ENCODE results near the gene MPP1. TPM values are rescaled to one million over a fixed set of nuclear protein-coding genes. Genes with fewer than 3 reads are reported as not detected.
A peak's percentile ranks its signal among the peaks of the same experiment; 100 is the strongest.
"Not testable (repeated sequence)": the region's sequence is repeated elsewhere in the genome, so short reads cannot be mapped to it uniquely, and the experiment has no call there.

MPP1 gene
- 10 to 100 TPM; 14.6 to 36.4 (median 20.3) TPM for polyA plus RNA-seq (ENCODE audit: insufficient read length in 10 of 10)
- long read RNA-seq, donor 1, partial matches to known transcripts = 0 of 1 reads
- long read RNA-seq, donor 1, other reads (novel, unspliced or antisense) = 0 of 1 reads
- long read RNA-seq, donor 2, partial matches to known transcripts = 0 of 3 reads
- long read RNA-seq, donor 2, other reads (novel, unspliced or antisense) = 0 of 3 reads
- long read RNA-seq, donor 3 = 0 reads
- long read RNA-seq, donor 4, partial matches to known transcripts = 0 of 3 reads
- long read RNA-seq, donor 4, other reads (novel, unspliced or antisense) = 0 of 3 reads
- long read RNA-seq, donor 5, partial matches to known transcripts = 0 of 3 reads
- long read RNA-seq, donor 5, other reads (novel, unspliced or antisense) = 0 of 3 reads
- long read RNA-seq, donor 6, transcript MPP1-202 (12 exons, 2,042 nt) = major isoform, 5 of 11 reads
- long read RNA-seq, donor 6, partial matches to known transcripts = 5 of 11 reads
- long read RNA-seq, donor 6, other reads (novel, unspliced or antisense) = 0 of 11 reads
- long read RNA-seq, donor 7, partial matches to known transcripts = 0 of 5 reads
- long read RNA-seq, donor 7, other reads (novel, unspliced or antisense) = 0 of 5 reads
- long read RNA-seq, donor 8, partial matches to known transcripts = 0 of 5 reads
- long read RNA-seq, donor 8, other reads (novel, unspliced or antisense) = 0 of 5 reads
- long read RNA-seq, donor 9, partial matches to known transcripts = 0 of 2 reads
- long read RNA-seq, donor 9, other reads (novel, unspliced or antisense) = 0 of 2 reads

GRCh38 chrX:154804957-154805695, at the start of gene MPP1:
TSS of gene MPP1 (minus strand) at chrX:154805485. CDS start at chrX:154805373, 112 bp downstream.
- peak; percentile 45 to 91 (median 81) for DNase-seq

GRCh38 chrX:154850957-154851611, 45.8 kb upstream of the MPP1 start:
- no peak for DNase-seq

- peak in 2 of 3 donors; percentile 24 to 38 for DNase-seq
These were observed 35.6 kb upstream of the MPP1 start for GRCh38 chrX:154840856-154841255.

GRCh38 chrX:154836163-154836562, 30.9 kb upstream of the MPP1 start:
- no peak for DNase-seq

- DNase-seq = no peak
These were observed 29.3 kb upstream of the MPP1 start, which contains the start of gene SMIM9 for GRCh38 chrX:154834562-154834961. TSS of gene SMIM9 (minus strand) at chrX:154834662. CDS start at chrX:154830856, 3,806 bp downstream.

- no peak for DNase-seq
These were observed 28.5 kb upstream of the MPP1 start for GRCh38 chrX:154833746-154834274.

- DNase-seq = no peak
These were observed 24.7 kb upstream of the MPP1 start for GRCh38 chrX:154829926-154830442.

- no peak for DNase-seq
These were observed 23.8 kb upstream of the MPP1 start for GRCh38 chrX:154829134-154829533.

GRCh38 chrX:154828016-154828408, 22.7 kb upstream of the MPP1 start:
- DNase-seq = no peak

- peak in 1 of 3 donors; percentile 6 for DNase-seq
These were observed 22.1 kb upstream of the MPP1 start for GRCh38 chrX:154827194-154828015.

- DNase-seq = not testable (repeated sequence)
These were observed 20.3 kb upstream of the MPP1 start for GRCh38 chrX:154825586-154825985.

GRCh38 chrX:154824638-154825037, 19.4 kb upstream of the MPP1 start:
- DNase-seq = no peak

GRCh38 chrX:154822029-154822428, 16.7 kb upstream of the MPP1 start:
- DNase-seq = no peak

- DNase-seq = no peak
These were observed 16.2 kb upstream of the MPP1 start for GRCh38 chrX:154821523-154821922.

- no peak for DNase-seq
These were observed 14.6 kb upstream of the MPP1 start for GRCh38 chrX:154819771-154820341.

- no peak for DNase-seq
These were observed 13.9 kb upstream of the MPP1 start for GRCh38 chrX:154818916-154819770.

- not testable (repeated sequence) for DNase-seq
These were observed 11.8 kb upstream of the MPP1 start for GRCh38 chrX:154817048-154817618.

- DNase-seq = not testable (repeated sequence)
These were observed 11.1 kb upstream of the MPP1 start for GRCh38 chrX:154816326-154816898.

All from muscle of back (tissue), 13 donors.